ENCODE data around the gene IL23A. TPM values are rescaled to one million over a fixed set of nuclear protein-coding genes. Genes with fewer than 3 reads are reported as not detected.

The IL23A gene
- total and polyA plus RNA-seq, 2 of the 13 experiments (the other 11 are each of a cell fraction or from before 2014, with no cell fraction given) = 0.33 to 0.35 TPM

DNA sequence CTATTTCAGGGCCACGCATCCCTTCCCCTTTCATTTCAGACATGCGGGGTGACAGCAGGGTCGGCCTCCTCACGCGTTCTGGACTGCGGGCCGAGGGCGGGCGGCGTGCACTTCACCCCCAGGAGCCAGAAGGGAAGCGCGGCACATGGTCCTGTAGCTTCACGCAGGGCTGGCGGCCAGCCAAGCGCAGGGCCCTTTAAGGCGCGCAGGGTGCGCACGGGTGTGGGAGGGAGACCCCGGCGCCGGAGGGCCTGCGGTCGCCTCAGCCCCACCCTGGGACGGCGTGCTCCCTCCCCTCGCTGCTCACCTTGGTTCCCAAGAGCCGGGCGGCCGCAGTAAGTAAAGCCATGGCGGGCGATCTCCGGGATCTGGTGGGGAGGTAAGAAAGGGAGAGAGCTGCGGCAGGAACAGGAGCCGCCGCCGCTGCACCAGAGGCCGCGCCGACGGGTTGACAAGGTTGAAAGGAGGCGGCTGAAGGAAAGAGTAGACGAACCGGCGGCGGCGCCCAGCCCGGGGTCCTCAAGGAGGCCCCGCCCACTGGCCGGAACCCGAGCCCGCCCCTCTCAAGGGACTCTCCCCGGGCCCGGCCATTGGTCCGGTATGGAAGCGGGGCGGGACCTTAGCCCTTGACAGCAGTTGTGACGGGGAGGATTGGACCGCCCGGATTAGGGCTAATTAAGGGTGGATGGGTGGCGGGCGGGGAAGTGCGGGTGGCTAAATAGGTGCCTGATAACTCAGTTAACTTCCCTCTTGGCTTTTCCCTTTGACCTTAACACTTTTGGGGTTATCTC, 38.6 kb upstream of the IL23A start, which contains the start of gene CS (continued):
- TF ChIP-seq, protein P1, sequence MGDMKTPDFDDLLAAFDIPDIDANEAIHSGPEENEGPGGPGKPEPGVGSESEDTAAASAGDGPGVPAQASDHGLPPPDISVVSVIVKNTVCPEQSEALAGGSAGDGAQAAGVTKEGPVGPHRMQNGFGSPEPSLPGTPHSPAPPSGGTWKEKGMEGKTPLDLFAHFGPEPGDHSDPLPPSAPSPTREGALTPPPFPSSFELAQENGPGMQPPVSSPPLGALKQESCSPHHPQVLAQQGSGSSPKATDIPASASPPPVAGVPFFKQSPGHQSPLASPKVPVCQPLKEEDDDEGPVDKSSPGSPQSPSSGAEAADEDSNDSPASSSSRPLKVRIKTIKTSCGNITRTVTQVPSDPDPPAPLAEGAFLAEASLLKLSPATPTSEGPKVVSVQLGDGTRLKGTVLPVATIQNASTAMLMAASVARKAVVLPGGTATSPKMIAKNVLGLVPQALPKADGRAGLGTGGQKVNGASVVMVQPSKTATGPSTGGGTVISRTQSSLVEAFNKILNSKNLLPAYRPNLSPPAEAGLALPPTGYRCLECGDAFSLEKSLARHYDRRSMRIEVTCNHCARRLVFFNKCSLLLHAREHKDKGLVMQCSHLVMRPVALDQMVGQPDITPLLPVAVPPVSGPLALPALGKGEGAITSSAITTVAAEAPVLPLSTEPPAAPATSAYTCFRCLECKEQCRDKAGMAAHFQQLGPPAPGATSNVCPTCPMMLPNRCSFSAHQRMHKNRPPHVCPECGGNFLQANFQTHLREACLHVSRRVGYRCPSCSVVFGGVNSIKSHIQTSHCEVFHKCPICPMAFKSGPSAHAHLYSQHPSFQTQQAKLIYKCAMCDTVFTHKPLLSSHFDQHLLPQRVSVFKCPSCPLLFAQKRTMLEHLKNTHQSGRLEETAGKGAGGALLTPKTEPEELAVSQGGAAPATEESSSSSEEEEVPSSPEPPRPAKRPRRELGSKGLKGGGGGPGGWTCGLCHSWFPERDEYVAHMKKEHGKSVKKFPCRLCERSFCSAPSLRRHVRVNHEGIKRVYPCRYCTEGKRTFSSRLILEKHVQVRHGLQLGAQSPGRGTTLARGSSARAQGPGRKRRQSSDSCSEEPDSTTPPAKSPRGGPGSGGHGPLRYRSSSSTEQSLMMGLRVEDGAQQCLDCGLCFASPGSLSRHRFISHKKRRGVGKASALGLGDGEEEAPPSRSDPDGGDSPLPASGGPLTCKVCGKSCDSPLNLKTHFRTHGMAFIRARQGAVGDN (CRISPR knock-in tag; IDR thresholded peaks at IDR 0.05) = peak; percentile 90
- TF ChIP-seq ETV5 (CRISPR knock-in tag; IDR thresholded peaks at IDR 0.05; ENCODE audit: borderline replicate concordance) (no peak), SNRNP70 (IDR thresholded peaks at IDR 0.05; ENCODE audit: low read depth, low read length) (no peak), SMAD1 (CRISPR knock-in tag; IDR thresholded peaks at IDR 0.05; ENCODE audit: borderline replicate concordance, low read depth) (no peak), ZFP36 (IDR thresholded peaks at IDR 0.05; ENCODE audit: borderline replicate concordance, low read depth, low read length, partially characterized antibody) (no peak), ZNF235 (CRISPR knock-in tag; IDR thresholded peaks at IDR 0.05; ENCODE audit: borderline replicate concordance) (peak; percentile 59; the same call in 1 of the 2 replicates), ZFP82 (CRISPR knock-in tag; IDR thresholded peaks at IDR 0.05; ENCODE audit: borderline replicate concordance) (0 out of 2 replicates have a peak, but pooled peaks have one; percentile 50), PAWR (CRISPR knock-in tag; IDR thresholded peaks at IDR 0.05; ENCODE audit: borderline replicate concordance) (no peak), SYNCRIP (IDR thresholded peaks at IDR 0.05; ENCODE audit: insufficient read depth, low read depth, low read length) (no peak), KAT8 (CRISPR knock-in tag; IDR thresholded peaks at IDR 0.05) (peak; percentile 36)
- TF ChIP-seq, protein P2, sequence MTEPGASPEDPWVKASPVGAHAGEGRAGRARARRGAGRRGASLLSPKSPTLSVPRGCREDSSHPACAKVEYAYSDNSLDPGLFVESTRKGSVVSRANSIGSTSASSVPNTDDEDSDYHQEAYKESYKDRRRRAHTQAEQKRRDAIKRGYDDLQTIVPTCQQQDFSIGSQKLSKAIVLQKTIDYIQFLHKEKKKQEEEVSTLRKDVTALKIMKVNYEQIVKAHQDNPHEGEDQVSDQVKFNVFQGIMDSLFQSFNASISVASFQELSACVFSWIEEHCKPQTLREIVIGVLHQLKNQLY (CRISPR knock-in tag; IDR thresholded peaks at IDR 0.05) = no peak
- TF ChIP-seq, protein P3, sequence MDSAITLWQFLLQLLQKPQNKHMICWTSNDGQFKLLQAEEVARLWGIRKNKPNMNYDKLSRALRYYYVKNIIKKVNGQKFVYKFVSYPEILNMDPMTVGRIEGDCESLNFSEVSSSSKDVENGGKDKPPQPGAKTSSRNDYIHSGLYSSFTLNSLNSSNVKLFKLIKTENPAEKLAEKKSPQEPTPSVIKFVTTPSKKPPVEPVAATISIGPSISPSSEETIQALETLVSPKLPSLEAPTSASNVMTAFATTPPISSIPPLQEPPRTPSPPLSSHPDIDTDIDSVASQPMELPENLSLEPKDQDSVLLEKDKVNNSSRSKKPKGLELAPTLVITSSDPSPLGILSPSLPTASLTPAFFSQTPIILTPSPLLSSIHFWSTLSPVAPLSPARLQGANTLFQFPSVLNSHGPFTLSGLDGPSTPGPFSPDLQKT (CRISPR knock-in tag; IDR thresholded peaks at IDR 0.05; ENCODE audit: borderline replicate concordance) = no peak
- TF ChIP-seq, protein P4, sequence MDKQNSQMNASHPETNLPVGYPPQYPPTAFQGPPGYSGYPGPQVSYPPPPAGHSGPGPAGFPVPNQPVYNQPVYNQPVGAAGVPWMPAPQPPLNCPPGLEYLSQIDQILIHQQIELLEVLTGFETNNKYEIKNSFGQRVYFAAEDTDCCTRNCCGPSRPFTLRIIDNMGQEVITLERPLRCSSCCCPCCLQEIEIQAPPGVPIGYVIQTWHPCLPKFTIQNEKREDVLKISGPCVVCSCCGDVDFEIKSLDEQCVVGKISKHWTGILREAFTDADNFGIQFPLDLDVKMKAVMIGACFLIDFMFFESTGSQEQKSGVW (CRISPR knock-in tag; IDR thresholded peaks at IDR 0.05; ENCODE audit: borderline replicate concordance) = no peak
- TF ChIP-seq, protein P5, sequence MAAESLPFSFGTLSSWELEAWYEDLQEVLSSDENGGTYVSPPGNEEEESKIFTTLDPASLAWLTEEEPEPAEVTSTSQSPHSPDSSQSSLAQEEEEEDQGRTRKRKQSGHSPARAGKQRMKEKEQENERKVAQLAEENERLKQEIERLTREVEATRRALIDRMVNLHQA (CRISPR knock-in tag; IDR thresholded peaks at IDR 0.05) = no peak

All from HepG2 (cell line).